SU-DHL-6 (cell line): ENCODE data around the gene KDM6B.

Source experiments
- H2AFZ ChIP-seq: fragments of 200-600 bp; sonication (generic); 2 replicates; pipeline ENCODE4 v1.6.1; 2014; ENCODE audit warnings: low read depth, mild to moderate bottlenecking, moderate library complexity, mixed read lengths, antibody characterized with exemption, low read length; ENCODE audit not compliant: severe bottlenecking
- H3F3A ChIP-seq: fragments of 200-600 bp; shearing (Covaris generic); 2 replicates; pipeline ENCODE4 v1.6.0; 2016; ENCODE audit warnings: antibody characterized with exemption, mild to moderate bottlenecking; ENCODE audit not compliant: insufficient read depth
- H3K27ac ChIP-seq: fragments of 200-600 bp; sonication (generic); 2 replicates; pipeline ENCODE4 v1.5.1; 2016; ENCODE audit warnings: low read depth, mild to moderate bottlenecking, low read length, moderate library complexity, mixed read lengths
- H3K27me3 ChIP-seq: fragments of 200-600 bp; sonication (generic), shearing (Covaris generic); 2 replicates; pipeline ENCODE4 v1.6.0; 2014; ENCODE audit warnings: mild to moderate bottlenecking, low read length
- H3K36me3 ChIP-seq: fragments of 200-600 bp; sonication (generic); 2 replicates; pipeline ENCODE4 v1.6.1; 2014; ENCODE audit warnings: mild to moderate bottlenecking, low read length, mixed read lengths
- H3K4me2 ChIP-seq: fragments of 300-600, 200-600 bp; shearing (Covaris generic), sonication (generic); 2 replicates; pipeline ENCODE4 v1.6.0; 2014; ENCODE audit warnings: low read length, low read depth, mild to moderate bottlenecking; ENCODE audit not compliant: poor library complexity, severe bottlenecking
- H3K4me3 ChIP-seq: fragments of 200-600 bp; sonication (generic); 2 replicates; pipeline ENCODE4 v1.5.1; 2014; ENCODE audit warnings: antibody characterized with exemption, low read length, mild to moderate bottlenecking, mixed read lengths; ENCODE audit not compliant: insufficient read depth, poor library complexity, severe bottlenecking
- H3K79me2 ChIP-seq: fragments of 200-600 bp; sonication (generic); 2 replicates; pipeline ENCODE4 v1.6.1; 2014; ENCODE audit warnings: mild to moderate bottlenecking, low read length, moderate library complexity; ENCODE audit not compliant: insufficient read depth
- H3K9ac ChIP-seq: fragments of 200-600 bp; sonication (generic); 2 replicates; pipeline ENCODE4 v1.7.0; 2014; ENCODE audit warnings: mild to moderate bottlenecking, low read length
- H3K9me2 ChIP-seq: fragments of 200-600 bp; sonication (generic); replicated peaks from 2 replicates; pipeline ENCODE4 v1.6.1; 2014; ENCODE audit warnings: low read length; ENCODE audit not compliant: insufficient read depth
- H3K9me3 ChIP-seq: fragments of 200-600 bp; sonication (generic); 2 replicates; pipeline ENCODE4 v1.6.1; 2014; ENCODE audit warnings: low read length, mixed read lengths; ENCODE audit not compliant: insufficient read depth
- H4K20me1 ChIP-seq: fragments of 200-600 bp; sonication (generic); 2 replicates; pipeline ENCODE4 v1.6.1; 2014; ENCODE audit warnings: low read depth, mild to moderate bottlenecking, antibody characterized with exemption, low read length, moderate library complexity, mixed read lengths
- EZH2phosphoT487 ChIP-seq: fragments of 200-600 bp; sonication (generic), shearing (Covaris generic); conservative IDR thresholded peaks from 2 replicates; pipeline ENCODE4 v1.6.1; 2018; ENCODE audit warnings: mild to moderate bottlenecking, antibody characterized with exemption, low read length, moderate library complexity, mixed read lengths
- TF ChIP-seq, protein P1 (sequence below): fragments of 200-600 bp; sonication (generic); IDR thresholded peaks from one replicate; pipeline ENCODE4 v1.5.1; 2017; ENCODE audit warnings: antibody characterized with exemption, mild to moderate bottlenecking, low read length, moderate library complexity; ENCODE audit not compliant: insufficient read depth, poor library complexity, severe bottlenecking

The KDM6B gene

GRCh38 chr17:7834957-7835813, 1.2 kb downstream of the KDM6B start:
- Histone ChIP-seq H3K9me3 (no peaks in the 10 kb centered on the region), H3K4me2 (peak overlapping the region; percentile 94), H3K27ac (peak overlapping the region; percentile 92), H3K36me3 (no peaks in the 10 kb centered on the region), H3K9ac (peak overlapping the region; percentile 71), H3K4me3 (peak overlapping the region; percentile 81), H3K79me2 (no peaks in the 10 kb centered on the region), H3K27me3 (no peaks in the 10 kb centered on the region), H4K20me1 (no peaks in the 10 kb centered on the region), H3F3A (peaks cover 34% of the 10 kb centered on the region), H3K9me2 (no peaks in the 10 kb centered on the region), H2AFZ (no peak overlapping the region)
- TF ChIP-seq, protein P1, sequence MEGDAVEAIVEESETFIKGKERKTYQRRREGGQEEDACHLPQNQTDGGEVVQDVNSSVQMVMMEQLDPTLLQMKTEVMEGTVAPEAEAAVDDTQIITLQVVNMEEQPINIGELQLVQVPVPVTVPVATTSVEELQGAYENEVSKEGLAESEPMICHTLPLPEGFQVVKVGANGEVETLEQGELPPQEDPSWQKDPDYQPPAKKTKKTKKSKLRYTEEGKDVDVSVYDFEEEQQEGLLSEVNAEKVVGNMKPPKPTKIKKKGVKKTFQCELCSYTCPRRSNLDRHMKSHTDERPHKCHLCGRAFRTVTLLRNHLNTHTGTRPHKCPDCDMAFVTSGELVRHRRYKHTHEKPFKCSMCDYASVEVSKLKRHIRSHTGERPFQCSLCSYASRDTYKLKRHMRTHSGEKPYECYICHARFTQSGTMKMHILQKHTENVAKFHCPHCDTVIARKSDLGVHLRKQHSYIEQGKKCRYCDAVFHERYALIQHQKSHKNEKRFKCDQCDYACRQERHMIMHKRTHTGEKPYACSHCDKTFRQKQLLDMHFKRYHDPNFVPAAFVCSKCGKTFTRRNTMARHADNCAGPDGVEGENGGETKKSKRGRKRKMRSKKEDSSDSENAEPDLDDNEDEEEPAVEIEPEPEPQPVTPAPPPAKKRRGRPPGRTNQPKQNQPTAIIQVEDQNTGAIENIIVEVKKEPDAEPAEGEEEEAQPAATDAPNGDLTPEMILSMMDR = peak; percentile 94
- no peak for TF ChIP-seq EZH2phosphoT487

- Histone ChIP-seq H3K27me3 (no peaks in the 10 kb centered on the region), H3K9me2 (no peaks in the 10 kb centered on the region), H3K9ac (peak overlapping the region; percentile 71), H3F3A (peaks cover 42% of the 10 kb centered on the region), H4K20me1 (no peaks in the 10 kb centered on the region), H3K9me3 (no peaks in the 10 kb centered on the region), H3K4me2 (peak overlapping the region; percentile 94), H2AFZ (peak overlapping the region; percentile 68), H3K27ac (peak overlapping the region; percentile 92), H3K36me3 (no peaks in the 10 kb centered on the region), H3K4me3 (peak overlapping the region; percentile 81), H3K79me2 (no peaks in the 10 kb centered on the region)
- TF ChIP-seq EZH2phosphoT487 = no peak
- TF ChIP-seq, protein P1 = no peak
Observed at GRCh38 chr17:7835814-7836595, 2.0 kb downstream of the KDM6B start.

DNA sequence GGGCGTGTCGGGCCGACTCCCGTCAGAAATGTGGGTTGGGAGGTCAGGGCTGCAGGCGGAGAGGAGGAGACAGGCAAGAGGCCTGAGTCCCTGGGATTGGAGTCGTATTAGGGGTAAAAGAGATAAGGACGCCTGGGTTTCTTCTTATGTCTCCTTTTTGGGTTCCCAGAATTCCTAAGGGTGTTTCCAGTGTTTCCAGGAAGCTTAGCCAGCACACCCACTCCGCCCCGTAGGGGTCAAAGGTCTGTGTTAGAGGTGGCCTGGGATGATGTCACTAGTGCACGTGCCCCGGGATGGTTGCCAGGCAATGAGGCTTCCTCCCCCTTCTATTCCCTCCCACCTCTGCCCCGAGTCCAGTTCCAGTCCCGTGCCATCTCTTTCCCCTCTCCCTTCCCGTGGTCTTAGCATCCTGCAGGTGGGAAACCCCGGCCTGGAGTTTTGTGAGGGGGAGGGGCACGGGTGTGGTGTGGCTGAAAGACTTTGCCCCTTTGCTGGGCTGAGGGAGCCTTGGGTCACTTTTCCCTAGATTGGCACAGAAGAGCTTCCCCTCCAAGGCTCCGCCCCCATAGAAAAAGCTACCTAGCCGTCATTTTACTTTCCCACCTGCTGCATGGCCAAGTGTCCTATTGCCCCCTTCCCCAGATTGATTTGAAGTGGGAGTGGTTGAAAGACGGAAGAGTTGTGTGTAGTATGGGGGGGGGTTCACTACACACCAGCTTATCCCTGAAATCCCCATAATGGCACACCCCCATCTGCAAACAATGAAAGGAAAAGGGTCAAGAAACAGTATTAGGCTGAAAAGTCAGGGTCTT, 2.8 kb downstream of the KDM6B start:
- peak overlapping the region; percentile 94 for H3K4me2 ChIP-seq
- H3K79me2 ChIP-seq = no peaks in the 10 kb centered on the region
- H3K27ac ChIP-seq = peak overlapping the region; percentile 92
- H3K9me3 ChIP-seq = no peaks in the 10 kb centered on the region
- peaks cover 47% of the 10 kb centered on the region for H3F3A ChIP-seq
- no peaks in the 10 kb centered on the region for H4K20me1 ChIP-seq
- H3K4me3 ChIP-seq = peak overlapping the region; percentile 81
- H3K36me3 ChIP-seq = no peaks in the 10 kb centered on the region
- no peaks in the 10 kb centered on the region for H3K27me3 ChIP-seq
- no peaks in the 10 kb centered on the region for H3K9me2 ChIP-seq
- no peak for TF ChIP-seq EZH2phosphoT487
- TF ChIP-seq, protein P1 = no peak
- peak overlapping the region; percentile 71 for H3K9ac ChIP-seq
- peak overlapping the region; percentile 68 for H2AFZ ChIP-seq
